Forelimb muscle (tissue), 1 donor: ENCODE measurements around the gene ART1. TPM values are rescaled to one million over a fixed set of nuclear protein-coding genes. Genes with fewer than 3 reads are reported as not detected.
A peak's percentile ranks its signal among the peaks of the same experiment; 100 is the strongest.
"Not testable (repeated sequence)": the region's sequence is repeated elsewhere in the genome, so short reads cannot be mapped to it uniquely, and the experiment has no call there.

Experiments
- DNase-seq: peaks from one replicate; pipeline ENCODE4 v3.0.0-alpha.2; 2013; ENCODE audit warnings: low read depth
- polyA plus RNA-seq: library from polyadenylated mRNA; unstranded; fragments of 120-200 nt; gene quantifications from one replicate; pipeline ENCODE4 v1.2.1, GENCODE V29; 2013; ENCODE audit not compliant: insufficient read length

Gene ART1
- polyA plus RNA-seq, 1 donor = 7.2 TPM

DNA sequence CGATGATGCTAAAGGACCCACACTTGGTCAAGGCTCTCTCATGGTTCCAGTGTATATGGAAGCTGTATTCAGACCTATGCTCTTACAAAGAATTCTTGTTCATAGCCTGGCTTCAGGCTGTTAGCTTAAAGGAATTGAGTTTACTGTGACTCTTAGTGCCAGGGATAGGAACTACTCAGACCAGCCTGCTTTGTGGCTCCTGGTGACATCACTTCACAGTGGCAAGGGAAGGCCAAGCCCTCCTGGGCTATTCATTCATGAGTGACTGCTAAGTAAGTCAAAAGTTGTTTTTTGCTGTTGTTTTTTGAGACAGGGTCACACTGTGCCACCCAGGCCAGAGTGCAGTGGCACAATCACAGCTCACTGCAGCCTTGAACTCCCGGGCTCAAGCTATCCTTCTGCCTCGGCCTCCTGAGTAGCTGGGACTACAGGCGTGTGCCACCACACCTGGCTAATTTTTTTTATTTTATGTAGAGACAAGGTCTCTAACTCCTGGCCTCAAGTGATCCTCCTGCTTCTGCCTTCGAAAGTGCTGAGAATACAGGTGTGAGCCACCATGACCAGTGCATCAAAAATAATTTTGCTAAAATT is 12.8 kb upstream of the ART1 start:
- no peak for DNase-seq

DNA sequence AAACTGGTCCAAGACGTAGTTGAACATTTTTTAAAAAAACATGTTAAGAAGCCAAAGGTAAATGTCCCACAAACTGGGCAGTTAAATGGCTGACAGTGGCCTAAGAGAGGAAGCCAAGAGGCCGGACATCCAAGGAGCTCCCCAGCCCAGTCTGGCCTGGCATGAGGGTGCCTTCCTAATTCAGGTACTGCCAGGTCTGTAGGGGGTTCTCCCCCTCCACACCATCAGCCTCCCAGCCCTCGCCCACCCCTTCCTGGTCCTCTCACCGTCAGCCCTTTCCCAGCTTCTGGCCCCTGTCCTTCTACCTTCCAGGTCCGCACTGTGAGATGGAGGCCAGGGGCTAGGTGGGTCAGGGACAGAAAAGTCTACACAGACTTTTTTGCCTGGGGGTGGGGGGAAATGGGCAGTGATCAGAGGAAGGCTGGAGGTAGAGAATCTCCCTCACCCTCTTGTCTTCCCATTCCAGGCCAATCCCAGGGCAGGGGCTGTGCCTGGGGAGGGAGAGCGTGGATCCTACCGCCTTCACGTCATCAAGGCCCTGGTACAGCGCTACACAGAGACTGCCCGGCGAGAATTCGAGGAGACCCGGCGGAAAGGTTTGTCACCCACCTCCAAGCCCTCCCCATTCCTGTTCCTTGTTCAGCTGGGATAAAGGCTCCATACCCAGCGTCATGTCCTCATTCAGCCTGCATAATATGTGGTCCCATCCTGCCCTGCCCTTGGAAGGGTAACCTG is 9.1 kb upstream of the ART1 start:
- DNase-seq = no peak

DNA sequence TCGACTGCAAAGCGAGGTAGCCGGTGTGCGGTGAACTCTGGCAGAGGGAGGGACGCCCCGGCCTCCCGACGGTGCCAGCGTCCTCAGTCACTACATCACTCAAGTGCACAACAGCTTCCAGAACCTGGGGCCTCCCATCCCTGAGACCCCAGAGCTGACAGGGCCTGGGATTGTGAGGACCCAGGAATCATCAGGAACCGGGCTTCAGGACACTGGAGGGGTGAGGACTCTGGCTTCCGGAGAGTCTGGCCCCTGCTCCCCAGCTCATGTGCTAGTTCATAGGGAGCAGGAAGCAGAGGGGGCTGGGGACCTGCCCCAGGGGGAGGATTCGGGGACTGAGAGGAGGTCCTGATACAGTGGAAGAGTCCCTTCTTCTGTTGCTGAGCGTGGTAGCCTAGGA is 7.7 kb upstream of the ART1 start:
- no peak for DNase-seq

DNA sequence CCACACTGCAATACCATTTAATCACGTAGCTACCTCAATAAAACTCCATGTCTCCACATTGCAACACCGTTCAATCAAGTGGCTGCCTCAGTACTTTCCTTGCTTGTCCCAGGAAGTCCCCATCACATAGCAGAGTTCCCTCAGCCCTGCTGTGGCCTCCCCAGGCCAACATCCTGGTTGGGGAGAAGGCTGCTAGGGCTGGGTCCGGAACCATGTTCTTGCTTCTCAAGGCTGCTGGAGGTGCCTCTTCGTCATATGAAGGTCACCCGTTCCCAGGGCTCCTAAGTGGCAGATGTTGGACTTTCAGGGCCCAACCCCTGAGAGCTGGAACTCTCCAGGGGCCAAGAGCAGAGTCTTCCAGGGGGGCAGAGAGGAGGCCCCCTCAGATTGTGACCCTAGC is 6.4 kb upstream of the ART1 start:
- no peak for DNase-seq

DNA sequence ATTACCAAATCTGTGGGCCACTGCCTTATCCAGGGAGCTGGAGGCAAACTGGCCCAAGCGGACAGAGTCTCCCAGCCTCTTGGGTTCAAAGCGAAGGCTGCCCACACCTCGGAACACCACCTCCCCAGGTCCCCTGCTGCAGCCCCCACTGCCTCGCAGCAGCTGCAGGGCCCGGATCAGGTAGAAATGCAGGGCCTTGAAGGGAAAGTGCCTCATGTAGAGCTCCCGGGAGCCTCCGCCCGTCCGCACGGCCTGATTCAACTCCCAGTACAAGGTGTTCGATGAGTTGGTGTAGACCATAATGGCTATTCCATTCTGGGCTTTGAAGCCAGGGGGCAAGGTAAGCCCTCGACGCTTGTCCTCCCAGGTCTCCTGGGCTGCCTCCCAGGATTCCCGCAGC is 5.1 kb upstream of the ART1 start:
- no peak for DNase-seq

DNA sequence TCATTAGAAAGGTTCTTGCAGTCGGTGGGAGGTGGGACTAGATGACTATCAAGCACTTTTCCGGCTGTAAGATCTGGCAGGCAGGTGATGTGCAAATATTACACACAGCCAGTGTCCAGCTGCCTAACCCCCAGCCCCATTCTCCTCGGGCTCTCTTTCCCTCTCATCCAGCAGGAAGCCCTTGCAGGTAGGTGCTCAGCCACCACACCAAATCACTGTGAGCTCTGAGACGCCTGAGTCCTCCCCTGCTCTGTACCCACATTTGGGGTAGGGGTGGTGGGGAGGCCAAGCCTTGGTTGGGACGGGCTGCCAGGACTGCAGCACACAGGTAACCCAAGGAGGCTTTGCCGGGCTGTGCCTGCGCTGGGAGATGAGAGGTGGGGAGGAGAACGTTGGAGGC is 3.7 kb upstream of the ART1 start:
- DNase-seq = no peak

DNA sequence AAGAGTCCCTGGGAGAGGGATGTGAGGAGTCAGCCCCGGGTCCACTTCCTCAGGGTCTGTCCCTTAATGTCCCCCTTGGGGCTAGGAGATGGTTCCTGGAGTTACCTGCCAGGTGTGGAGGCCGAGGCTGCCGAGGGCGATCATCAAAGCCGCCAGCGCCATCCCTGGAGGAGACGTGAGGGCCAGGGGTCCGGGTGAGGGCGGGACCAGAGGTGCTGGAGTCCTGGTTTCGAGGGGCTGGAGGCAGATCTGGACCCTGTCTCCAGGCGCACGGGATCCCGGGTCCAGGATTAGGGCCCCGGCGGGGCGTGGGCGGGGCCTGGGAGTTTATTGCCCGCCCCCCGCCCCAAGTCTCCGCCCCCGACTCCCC is 3.2 kb upstream of the ART1 start, which contains the start of gene ART5:
ART5 (minus strand) TSS at position 292 of the 370 bp plus-strand sequence; CDS start at position 162, 130 bp downstream.
- no peak for DNase-seq

DNA sequence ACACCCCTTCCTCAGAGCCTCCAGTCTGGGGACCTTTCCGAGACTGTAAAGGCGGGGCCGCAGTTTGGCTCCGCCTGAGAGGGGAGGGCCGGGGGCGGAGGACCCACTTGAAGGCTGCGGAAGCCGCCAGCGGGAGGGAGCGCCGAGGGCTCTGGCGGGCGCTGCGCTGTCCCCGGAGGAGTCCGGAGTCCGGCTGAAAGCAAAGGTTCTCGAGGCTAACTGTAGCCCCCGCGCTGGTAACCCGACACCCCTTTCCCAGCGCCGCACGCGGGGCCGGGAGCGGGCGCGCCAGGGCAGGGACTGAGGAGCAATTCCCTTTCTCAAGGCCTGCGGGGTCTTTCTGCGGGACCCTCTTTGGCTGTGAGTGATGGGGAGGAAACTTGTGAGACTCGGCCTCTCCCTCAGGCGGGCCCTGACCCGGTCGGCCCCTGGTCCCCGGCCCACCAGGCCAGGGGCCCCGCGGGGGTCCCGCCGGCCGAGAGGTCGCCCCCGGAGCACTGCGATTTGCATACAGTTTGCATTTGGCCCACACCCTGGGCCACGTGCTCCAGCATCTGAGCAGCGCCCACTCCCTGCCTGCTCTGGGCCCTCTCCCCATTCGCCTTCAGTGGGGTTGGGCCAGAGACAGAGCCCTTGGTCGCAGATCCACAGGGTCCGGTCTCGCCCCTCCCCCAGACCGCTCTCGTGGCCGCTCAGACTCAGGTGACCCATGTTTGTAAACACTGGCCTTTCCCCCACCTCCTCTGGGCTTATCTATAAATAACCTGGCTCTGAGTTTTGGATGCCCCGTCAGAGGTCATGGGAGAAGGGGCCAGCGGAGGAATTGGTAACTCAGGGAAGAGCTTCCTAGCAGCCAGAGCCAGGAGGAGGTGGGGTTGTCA is 2.6 kb upstream of the ART1 start:
- peak; percentile 26 for DNase-seq

DNA sequence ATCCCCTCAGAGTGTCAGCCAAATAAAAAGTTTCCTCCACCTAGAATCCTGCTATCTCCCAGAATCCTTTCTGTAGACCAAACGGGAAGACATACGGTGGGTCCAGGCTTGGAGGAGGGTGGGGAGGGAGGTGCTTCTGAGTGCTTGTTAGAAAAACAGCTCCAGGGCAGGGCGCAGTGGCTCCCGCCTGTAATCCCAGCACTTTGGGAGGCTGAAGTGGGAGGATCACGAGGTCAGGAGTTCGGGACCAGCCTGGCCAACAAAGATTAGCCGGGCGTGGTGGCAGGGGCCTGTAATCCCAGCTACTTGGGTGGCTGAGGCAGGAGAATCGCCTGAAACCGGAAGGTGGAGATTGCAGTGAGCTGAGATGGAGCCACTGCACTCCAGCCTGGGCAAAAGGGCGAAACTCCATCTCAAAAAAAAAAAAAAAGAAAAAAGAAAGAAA is 1.8 kb upstream of the ART1 start:
- not testable (repeated sequence) for DNase-seq

DNA sequence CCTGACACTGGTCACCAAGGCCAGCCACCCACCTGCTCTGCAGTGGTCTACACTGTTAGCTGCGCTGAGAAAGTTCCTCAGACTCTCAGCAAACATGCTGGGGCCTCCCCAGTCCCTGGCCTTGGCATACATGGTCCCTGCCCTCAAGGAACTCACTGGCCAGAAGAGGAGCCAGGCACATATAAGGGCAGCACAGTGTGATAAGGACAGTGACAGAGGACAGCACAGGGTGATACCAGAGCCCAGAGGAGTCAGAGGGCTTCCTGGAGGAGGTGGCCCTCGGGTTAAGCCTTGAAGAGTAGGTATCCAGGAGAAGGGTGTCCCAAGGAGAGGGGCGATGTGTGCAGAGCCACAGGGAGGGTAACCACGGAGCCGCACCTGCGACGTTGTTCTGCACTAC is 624 bp downstream of the ART1 start:
- DNase-seq = no peak

DNA sequence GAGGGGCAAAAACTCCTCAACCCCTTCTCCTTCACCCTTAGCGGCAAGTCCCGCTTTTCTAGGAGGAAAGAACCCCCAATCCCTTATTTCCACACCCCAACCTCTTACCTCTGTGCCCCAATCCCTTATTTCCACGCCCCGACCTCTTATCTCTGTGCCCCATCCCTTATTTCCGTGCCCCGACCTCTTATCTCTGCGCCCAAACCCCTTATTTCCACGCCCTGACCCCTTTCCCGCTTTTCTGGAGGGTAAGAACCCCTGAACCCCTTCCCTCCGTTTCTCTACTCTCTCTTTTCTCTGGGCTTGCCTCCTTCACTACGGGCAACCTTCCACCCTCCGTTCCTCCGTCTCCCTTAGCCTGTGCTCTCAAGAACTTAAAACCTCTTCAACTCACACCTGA is 3.9 kb downstream of the ART1 start:
- not testable (repeated sequence) for DNase-seq

DNA sequence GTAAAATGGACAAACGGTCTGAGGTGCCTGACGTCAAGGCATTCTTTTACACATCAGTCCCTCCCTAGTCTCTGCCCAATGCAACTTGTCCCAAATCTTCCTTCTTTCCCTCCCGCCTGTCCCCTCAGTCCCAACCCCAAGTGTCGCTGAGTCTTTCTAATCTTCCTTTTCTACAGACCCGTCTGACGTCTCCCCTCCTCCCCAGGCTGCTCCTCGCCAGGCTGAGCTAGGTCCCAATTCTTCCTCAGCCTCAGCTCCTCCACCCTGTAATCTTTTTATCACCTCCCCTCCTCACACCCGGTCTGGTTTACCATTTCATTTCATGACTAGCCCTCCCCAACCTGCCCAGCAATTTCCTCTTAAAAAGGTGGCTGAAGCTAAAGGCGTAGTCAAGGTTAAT is 4.4 kb downstream of the ART1 start:
- DNase-seq = not testable (repeated sequence)

DNA sequence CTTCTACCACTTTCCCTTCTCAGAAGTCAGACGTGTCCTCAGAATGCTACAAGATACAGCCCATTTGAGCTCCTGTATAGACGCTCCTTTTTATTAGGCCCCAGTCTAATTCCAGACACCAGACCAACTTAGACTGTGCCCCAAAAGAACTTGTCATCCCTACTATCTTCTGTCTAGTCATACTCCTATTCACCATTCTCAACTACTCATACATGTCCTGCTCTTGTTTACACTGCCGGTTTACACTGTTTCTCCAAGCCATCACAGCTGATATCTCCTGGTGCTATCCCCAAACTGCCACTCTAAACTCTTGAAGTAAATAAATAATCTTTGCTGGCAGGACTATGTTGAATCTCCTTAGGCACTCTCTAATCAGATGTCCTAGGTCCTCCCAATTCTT is 7.6 kb downstream of the ART1 start:
- DNase-seq = not testable (repeated sequence)

DNA sequence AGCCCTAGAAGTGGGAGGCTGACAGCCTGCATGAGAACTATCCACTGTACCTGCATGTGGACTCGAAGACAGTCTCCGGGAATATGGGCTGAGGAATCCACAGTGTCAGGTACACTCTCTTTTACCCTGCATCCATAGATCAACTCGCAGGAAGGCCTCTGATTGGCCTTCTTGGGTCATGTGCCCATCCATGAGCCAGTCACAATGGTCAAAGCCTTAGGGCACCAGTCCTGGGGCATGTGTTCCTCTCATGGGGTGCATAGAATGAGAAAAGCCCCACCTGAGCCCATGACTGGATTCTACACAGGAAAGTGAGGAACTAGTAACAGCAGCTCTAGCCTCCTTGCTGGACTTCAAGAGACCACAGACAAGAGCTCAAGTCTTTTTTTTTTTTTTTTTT is 10.6 kb downstream of the ART1 start:
- no peak for DNase-seq

DNA sequence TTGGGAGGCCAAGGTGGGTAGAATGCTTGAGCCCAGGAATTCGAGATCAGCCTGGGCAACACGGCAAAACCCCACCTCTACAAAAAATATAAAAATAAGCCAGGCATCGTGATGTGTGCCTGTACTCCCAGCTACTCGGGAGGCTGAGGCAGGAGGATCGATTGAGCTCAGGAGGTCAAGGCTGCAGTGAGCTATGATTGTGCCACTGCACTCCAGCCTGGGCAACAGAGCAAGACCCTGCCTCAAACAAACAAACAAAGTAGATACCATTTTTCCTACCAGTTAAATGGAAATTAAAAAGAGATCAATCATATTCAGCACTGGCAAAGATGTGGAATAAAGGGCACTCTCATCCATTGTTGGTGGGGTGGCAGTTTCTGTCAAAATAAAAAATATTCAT is 12.4 kb downstream of the ART1 start:
- DNase-seq = not testable (repeated sequence)

DNA sequence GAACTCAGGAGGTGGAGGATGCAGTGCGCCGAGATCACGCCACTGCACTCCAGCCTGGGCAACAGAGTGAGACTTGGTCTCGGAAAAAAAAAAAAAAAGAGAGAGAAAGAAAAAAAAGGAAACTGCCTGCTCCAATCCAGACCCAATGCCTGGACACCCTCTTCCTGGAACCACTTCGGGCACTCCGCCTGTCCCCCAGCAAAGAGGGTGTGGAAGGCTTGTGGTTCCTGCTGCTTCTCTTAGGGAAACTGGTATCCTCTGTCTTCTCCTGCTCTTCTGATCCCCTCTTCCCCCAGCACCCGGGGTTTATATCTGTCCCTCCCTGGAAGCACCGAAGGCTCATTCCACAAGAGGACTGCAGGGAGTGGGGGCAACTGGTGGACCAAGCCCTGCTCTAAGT is 13.3 kb downstream of the ART1 start:
- DNase-seq = no peak

DNA sequence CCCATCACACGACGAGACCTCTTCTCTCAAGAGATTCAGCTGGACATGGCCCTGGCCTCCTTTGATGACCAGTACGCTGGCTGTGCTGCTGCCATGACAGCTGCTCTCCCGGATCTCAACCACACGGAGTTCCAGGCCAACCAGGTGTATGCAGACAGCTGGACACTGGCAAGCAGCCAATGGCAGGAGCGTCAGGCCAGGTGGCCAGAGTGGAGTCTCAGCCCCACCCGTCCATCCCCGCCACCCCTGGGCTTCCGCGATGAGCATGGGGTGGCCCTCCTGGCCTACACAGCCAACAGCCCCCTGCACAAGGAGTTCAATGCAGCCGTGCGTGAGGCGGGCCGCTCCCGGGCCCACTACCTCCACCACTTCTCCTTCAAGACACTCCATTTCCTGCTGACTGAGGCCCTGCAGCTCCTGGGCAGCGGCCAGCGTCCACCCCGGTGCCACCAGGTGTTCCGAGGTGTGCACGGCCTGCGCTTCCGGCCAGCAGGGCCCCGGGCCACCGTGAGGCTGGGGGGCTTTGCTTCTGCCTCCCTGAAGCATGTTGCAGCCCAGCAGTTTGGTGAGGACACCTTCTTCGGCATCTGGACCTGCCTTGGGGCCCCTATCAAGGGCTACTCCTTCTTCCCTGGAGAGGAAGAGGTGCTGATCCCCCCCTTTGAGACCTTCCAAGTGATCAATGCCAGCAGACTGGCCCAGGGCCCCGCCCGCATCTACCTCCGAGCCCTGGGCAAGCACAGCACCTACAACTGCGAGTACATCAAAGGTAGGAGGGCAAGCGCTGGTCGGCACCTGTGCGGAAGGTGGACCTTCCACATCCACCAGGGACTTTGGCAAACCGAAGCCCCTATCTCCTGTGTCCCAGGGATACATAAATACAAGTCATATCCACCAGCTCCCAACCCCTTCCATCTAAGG is 14.9 kb downstream of the ART1 start:
- DNase-seq = no peak

DNA sequence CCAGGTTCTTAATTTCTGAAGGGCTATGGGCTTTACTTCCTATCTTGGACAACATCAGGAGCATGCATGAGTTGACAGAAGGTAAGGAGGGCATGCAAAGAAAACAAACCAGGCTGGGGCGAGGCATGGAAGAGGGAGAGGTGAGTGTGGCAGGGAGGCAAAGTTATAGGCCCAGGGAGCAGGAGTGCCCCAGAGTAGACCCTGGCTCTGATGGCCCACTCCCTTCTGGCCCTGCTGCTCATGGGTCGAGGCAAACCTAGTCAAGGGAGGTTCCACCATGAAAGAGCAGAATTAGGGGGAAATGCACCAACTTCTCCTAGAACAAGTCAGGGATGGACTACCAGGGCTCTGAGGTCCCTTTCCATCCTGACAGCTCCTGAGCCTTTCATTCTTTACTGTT is 16.0 kb downstream of the ART1 start:
- DNase-seq = no peak

DNA sequence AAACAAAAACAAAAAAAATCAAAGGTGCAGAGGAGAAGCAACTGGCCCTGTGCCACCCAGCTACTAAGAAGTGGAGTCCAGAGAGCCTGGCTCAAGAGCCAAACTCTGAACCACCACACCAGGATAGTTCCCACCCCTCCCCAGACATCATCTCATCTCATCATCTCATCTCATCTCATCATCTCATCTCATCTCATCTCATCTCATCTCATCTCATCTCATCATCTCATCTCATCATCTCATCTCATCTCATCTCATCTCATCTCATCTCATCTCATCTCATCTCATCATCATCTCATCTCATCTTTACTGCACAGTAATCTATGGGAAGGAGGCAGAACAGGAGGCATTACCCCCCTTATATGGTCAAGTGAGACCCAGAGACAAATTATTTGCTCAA is 17.9 kb downstream of the ART1 start:
- no peak for DNase-seq

DNA sequence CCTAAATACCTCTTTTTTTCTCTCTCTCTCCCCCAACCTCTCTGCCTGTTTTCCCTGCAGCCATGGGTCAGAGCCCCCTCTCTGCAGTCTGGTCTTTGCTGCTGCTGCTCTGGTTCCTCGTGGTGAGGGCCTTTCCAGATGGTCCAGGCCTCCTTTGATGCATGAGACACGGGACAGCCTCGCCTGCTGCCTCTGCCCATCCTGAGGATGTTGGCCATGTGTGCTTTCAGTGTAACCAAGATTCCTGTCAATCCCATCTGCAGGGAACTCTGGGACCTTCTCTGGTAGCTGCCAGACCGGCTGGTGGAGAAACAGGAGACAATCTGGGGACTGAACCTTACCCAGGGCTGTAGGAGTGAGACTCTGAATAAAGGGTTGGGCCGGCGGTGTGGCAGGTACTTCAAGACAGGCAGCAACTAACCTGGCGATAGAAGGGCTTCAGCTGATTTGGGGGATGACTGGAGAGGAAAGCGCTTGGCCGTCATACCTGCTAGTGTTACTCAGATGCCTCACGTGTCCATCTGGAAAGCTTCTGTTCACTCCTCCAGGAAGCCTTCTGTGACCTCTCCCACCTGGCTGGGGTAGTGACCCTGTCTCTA is 19.2 kb downstream of the ART1 start:
- DNase-seq = no peak
